CD4-positive, alpha-beta T cell treated with Interleukin-6 at 100 ng/mL for 8 hours (primary cell): ENCODE data around the gene RPRML.

Experiments
- DNase-seq: peaks from one replicate; pipeline ENCODE4 v3.0.0-alpha.2; 2020; ENCODE audit warnings: mixed read lengths, low spot score

RPRML gene

GRCh38 chr17:46944931-46945330, 34.1 kb downstream of the RPRML start:
- no peak for DNase-seq

- DNase-seq, result no peak
These were observed 35.3 kb downstream of the RPRML start for GRCh38 chr17:46943501-46944393.

- DNase-seq, result no peak
These were observed 35.9 kb downstream of the RPRML start for GRCh38 chr17:46943218-46943500.

GRCh38 chr17:46942441-46943217, 36.4 kb downstream of the RPRML start:
- no peak for DNase-seq

GRCh38 chr17:46940692-46941404, 38.2 kb downstream of the RPRML start:
- peak; percentile 57 for DNase-seq

- DNase-seq, result no peak
These were observed 43.3 kb downstream of the RPRML start for GRCh38 chr17:46935658-46936266.

GRCh38 chr17:46931596-46931995, 47.5 kb downstream of the RPRML start:
- no peak for DNase-seq

GRCh38 chr17:46930051-46930450, 49.0 kb downstream of the RPRML start:
- DNase-seq, result no peak

GRCh38 chr17:46929413-46929812, 49.6 kb downstream of the RPRML start:
- no peak for DNase-seq

- DNase-seq, result no peak
These were observed 50.4 kb downstream of the RPRML start for GRCh38 chr17:46928467-46929261.
